Activated CD8-positive, alpha-beta memory T cell treated with anti-CD3 and anti-CD28 coated beads for 48 hours (primary cell): ENCODE measurements around the gene PLAC8.
"Not testable (repeated sequence)": the region's sequence is repeated elsewhere in the genome, so short reads cannot be mapped to it uniquely, and the experiment has no call there.

ENCODE experiments used
- DNase-seq, 3 experiments: peaks; one replicate each; pipeline ENCODE4 v3.0.0-alpha.2; 2020; ENCODE audit warnings: low read depth in 2 of 3, low spot score in 2 of 3

PLAC8 gene

GRCh38 chr4:83114576-83114975, at the start of gene PLAC8:
TSS of gene PLAC8 (minus strand) at chr4:83114729. CDS start at chr4:83107921, 6,808 bp downstream.
- no peak for DNase-seq

GRCh38 chr4:83153417-83153816, 38.9 kb upstream of the PLAC8 start:
- no peak for DNase-seq

GRCh38 chr4:83152746-83153145, 38.2 kb upstream of the PLAC8 start:
- no peak for DNase-seq

- no peak for DNase-seq
Measured at GRCh38 chr4:83151651-83152050, 37.1 kb upstream of the PLAC8 start.

- no peak for DNase-seq
Measured at GRCh38 chr4:83150653-83151330, 36.3 kb upstream of the PLAC8 start.

- no peak for DNase-seq
Measured at GRCh38 chr4:83149865-83150652, 35.5 kb upstream of the PLAC8 start.

- DNase-seq, result no peak
Measured at GRCh38 chr4:83146841-83147240, 32.3 kb upstream of the PLAC8 start.

- DNase-seq, result not testable (repeated sequence)
Measured at GRCh38 chr4:83145776-83146175, 31.2 kb upstream of the PLAC8 start.

- DNase-seq, result no peak
Measured at GRCh38 chr4:83139514-83140156, 25.1 kb upstream of the PLAC8 start.

GRCh38 chr4:83138946-83139345, 24.4 kb upstream of the PLAC8 start:
- no peak for DNase-seq

- no peak for DNase-seq
Measured at GRCh38 chr4:83132065-83132464, 17.5 kb upstream of the PLAC8 start.

- DNase-seq, result no peak
Measured at GRCh38 chr4:83129264-83129663, 14.7 kb upstream of the PLAC8 start.

- no peak for DNase-seq
Measured at GRCh38 chr4:83128240-83128929, 13.9 kb upstream of the PLAC8 start.

- DNase-seq, result no peak
Measured at GRCh38 chr4:83125738-83126141, 11.2 kb upstream of the PLAC8 start.

- DNase-seq, result no peak
Measured at GRCh38 chr4:83124111-83124780, 9.7 kb upstream of the PLAC8 start.

GRCh38 chr4:83121246-83121645, 6.7 kb upstream of the PLAC8 start:
- DNase-seq, result no peak

- DNase-seq, result no peak
Measured at GRCh38 chr4:83118869-83119268, 4.3 kb upstream of the PLAC8 start.

- no peak for DNase-seq
Measured at GRCh38 chr4:83115656-83116285, 1.2 kb upstream of the PLAC8 start.

- no peak for DNase-seq
Measured at GRCh38 chr4:83115000-83115399, 471 bp upstream of the PLAC8 start.

- no peak for DNase-seq
Measured at GRCh38 chr4:83113429-83113786, 1.1 kb downstream of the PLAC8 start.
